Transverse colon (tissue), 4 donors: ENCODE data around the gene NRIP2. TPM values are rescaled to one million over a fixed set of nuclear protein-coding genes. Genes with fewer than 3 reads are reported as not detected.

Experiments used
- DNase-seq: peaks from one replicate; pipeline ENCODE4 v3.0.0-alpha.2; 2019
- H3K27ac ChIP-seq, 4 donors: fragments of 200-600 bp; sonication (generic); 2 replicates each; pipeline ENCODE4 v1.5.1; 2016 to 2018; ENCODE audit warnings: inconsistent platforms in 4 of 4
- H3K27me3 ChIP-seq: fragments of 200-600 bp; sonication (generic); 2 replicates; pipeline ENCODE4 v1.5.1; 2017; ENCODE audit warnings: inconsistent platforms
- H3K36me3 ChIP-seq, 4 donors: fragments of 200-600 bp; sonication (generic); 2 replicates each; pipeline ENCODE4 v1.5.1; 2017 to 2019; ENCODE audit warnings: inconsistent platforms in 4 of 4
- H3K4me1 ChIP-seq, 4 donors: fragments of 200-600 bp; sonication (generic); 2 replicates each; pipeline ENCODE4 v1.5.1; 2017 to 2020; ENCODE audit warnings: inconsistent platforms in 4 of 4
- H3K4me3 ChIP-seq, 4 donors: fragments of 200-600 bp; sonication (generic); 1 replicate in 1 of 4; 2 replicates in 3 of 4; pipeline versions ENCODE4 v1.5.1 to v1.6.1; 2017 to 2019; ENCODE audit warnings: inconsistent platforms in 4 of 4
- H3K9me3 ChIP-seq, 2 donors: fragments of 200-600 bp; sonication (generic); 2 replicates each; pipeline ENCODE4 v1.5.1; 2017 to 2019; ENCODE audit warnings: inconsistent platforms in 2 of 2
- CTCF ChIP-seq, 5 experiments: fragments of 200-600 bp in 3 of 5; fragments of 450-650 bp in 2 of 5; sonication (generic) in 3 of 5; IDR thresholded peaks; 1 replicate in 2 of 5; 2 replicates in 3 of 5; pipeline ENCODE4 v1.5.1; 2016 to 2017; ENCODE audit warnings: antibody characterized with exemption in 5 of 5, inconsistent platforms in 3 of 5, mild to moderate bottlenecking in 2 of 5, moderate library complexity in 1 of 5
- EP300 ChIP-seq: sonication (generic); formaldehyde crosslinking; IDR thresholded peaks from one replicate; pipeline ENCODE4 v1.6.1; 2017; ENCODE audit warnings: antibody characterized with exemption, low read depth
- POLR2A ChIP-seq: fragments of 450-650 bp; IDR thresholded peaks from one replicate; pipeline ENCODE4 v1.6.1; 2016; ENCODE audit warnings: antibody characterized with exemption, mild to moderate bottlenecking, moderate library complexity
- POLR2AphosphoS5 ChIP-seq, 3 donors: sonication (generic); formaldehyde crosslinking; IDR thresholded peaks; one replicate each; pipeline ENCODE4 v1.6.1; 2016; ENCODE audit warnings: antibody characterized with exemption in 3 of 3
- WGBS, 2 donors: methylation state at CpG; one replicate each; pipeline ENCODE4 v1.1.5; 2018; ENCODE audit warnings: low coverage in 1 of 2; 5-methylcytosine and 5-hydroxymethylcytosine counted together
- in situ Hi-C, 4 donors: fragments of 200-750 bp; cut with MboI; loops; one replicate each; pipeline versions ENCODE4 v1.15.0 to v1.15.1; 2017; ENCODE audit warnings: low sequenced_read_pairs in 3 of 4, low pct_ligation_motif_present in 1 of 4, low pct_unique_long_range_greater_than_20kb in 1 of 4
- intact Hi-C: fragments of 100-400 bp; cut with DNase I; formaldehyde crosslinking; loops from one replicate; pipeline ENCODE4 v1.15.1; 2023; ENCODE audit warnings: low total_unique reads
- total RNA-seq, 4 donors: library from RNA; depleted of rRNA; stranded (reverse); fragments of >200 nt; gene quantifications; one replicate each; pipeline ENCODE4 v1.1.0, GENCODE V29; 2016

NRIP2 gene
- total RNA-seq, 4 donors from 2014 or later, result 0.14 to 0.32 (median 0.20) TPM; not detected in 1

- intact Hi-C loops, result no loop called here
Observed at GRCh38 chr12:2783936-2784600, 50.8 kb downstream of the NRIP2 start.

GRCh38 chr12:2779281-2779680 lies 55.6 kb downstream of the NRIP2 start:
- no peak for TF ChIP-seq POLR2A
- in situ Hi-C loops, result no loop called here
- peak; percentile 41 for DNase-seq
- H3K27ac ChIP-seq, result no peak overlapping the region
- intact Hi-C loops, result no loop called here
- WGBS, 2 donors, result 50% methylated on average over 4 of the region's 4 CpGs; no CpG with 5 or more reads in 1 of the 2 donors
- H3K4me3 ChIP-seq, result no peak overlapping the region
- H3K27me3 ChIP-seq, result no peaks in the 10 kb centered on the region
- no peaks in the 10 kb centered on the region for H3K9me3 ChIP-seq
- H3K4me1 ChIP-seq, result peaks cover 4 to 9% (median 7%) of the 10 kb centered on the region in 4 donors
- no peaks in the 10 kb centered on the region for H3K36me3 ChIP-seq

More at GRCh38 chr12:2783936-2784600, 50.8 kb downstream of the NRIP2 start:
- TF ChIP-seq POLR2A, result no peak
- peak; percentile 87 to 92 (median 90) for TF ChIP-seq CTCF (IDR thresholded peaks at IDR 0.05)
- Histone ChIP-seq H3K9me3 (no peaks in the 10 kb centered on the region), H3K27ac (no peak overlapping the region), H3K27me3 (no peaks in the 10 kb centered on the region), H3K36me3 (no peaks in the 10 kb centered on the region), H3K4me3 (peak overlapping the region in 1 of 4 donors; percentile 33), H3K4me1 (peaks cover 4 to 17% (median 14%) of the 10 kb centered on the region in 4 donors)
- DNase-seq, result peak; percentile 67
- in situ Hi-C loops, result loop anchor here in 1 of 4 donors (10.0 kb wide), 2 partner anchors 49 to 99 kb away; no protein-coding TSS in a partner anchor
- 10% methylated on average over 25 of the region's 25 CpGs; no CpG with 5 or more reads in 1 of the 2 donors for WGBS, 2 donors

- Histone ChIP-seq H3K36me3 (no peaks in the 10 kb centered on the region), H3K9me3 (no peaks in the 10 kb centered on the region), H3K27ac (no peak overlapping the region), H3K27me3 (no peaks in the 10 kb centered on the region), H3K4me1 (no peaks in the 10 kb centered on the region), H3K4me3 (no peak overlapping the region)
- intact Hi-C loops (no loop called here), in situ Hi-C loops (no loop called here)
- WGBS, 2 donors, result 87 to 94% methylated on average over 2 to 20 of the region's 20 CpGs
- DNase-seq, result no peak
- TF ChIP-seq POLR2AphosphoS5 (IDR thresholded peaks at IDR 0.05) (no peak), EP300 (no peak), POLR2A (no peak), CTCF (IDR thresholded peaks at IDR 0.05) (no peak)
Observed at GRCh38 chr12:2776129-2776806, 58.6 kb downstream of the NRIP2 start.

GRCh38 chr12:2775431-2775830 lies 59.4 kb downstream of the NRIP2 start:
- in situ Hi-C loops (no loop called here), intact Hi-C loops (no loop called here)
- DNase-seq, result no peak
- 85% methylated on average over 8 of the region's 8 CpGs; no CpG with 5 or more reads in 1 of the 2 donors for WGBS, 2 donors
- Histone ChIP-seq H3K9me3 (no peaks in the 10 kb centered on the region), H3K27ac (no peak overlapping the region), H3K4me1 (no peaks in the 10 kb centered on the region), H3K36me3 (no peaks in the 10 kb centered on the region), H3K27me3 (no peaks in the 10 kb centered on the region), H3K4me3 (no peak overlapping the region)
- TF ChIP-seq POLR2AphosphoS5 (IDR thresholded peaks at IDR 0.05) (no peak), EP300 (no peak), POLR2A (no peak), CTCF (IDR thresholded peaks at IDR 0.05) (no peak)

Other genes with a start within 250 kb of the NRIP2 start
- 10 to 100 TPM; 35.4 to 82.4 (median 49.2) TPM for gene FKBP4, start 40.1 kb downstream of the NRIP2 start, total RNA-seq
- 10 to 100 TPM; 29.5 to 90.6 (median 48.4) TPM for gene ITFG2, start 22.4 kb downstream of the NRIP2 start, total RNA-seq
- gene TEX52, start 22.0 kb upstream of the NRIP2 start, total RNA-seq, result not detected
- 1 to 10 TPM in 3 of 4 donors, not detected in 1; 1.6 to 5.2 (median 2.2) TPM for gene FOXM1, start 42.1 kb upstream of the NRIP2 start, total RNA-seq
- gene RHNO1, start 42.2 kb upstream of the NRIP2 start, total RNA-seq, result 10 to 100 TPM in 2 of 4 donors, 1 to 10 TPM in 2; 5.4 to 16.8 (median 8.6) TPM
- 10 to 100 TPM in 3 of 4 donors, 1 to 10 TPM in 1; 7.4 to 21.3 (median 16.9) TPM for gene TULP3, start 55.9 kb upstream of the NRIP2 start, total RNA-seq
- 10 to 100 TPM in 1 of 4 donors, 1 to 10 TPM in 3; 4.2 to 29.7 (median 6.3) TPM for gene TEAD4, start 124.4 kb upstream of the NRIP2 start, total RNA-seq
- 1 to 10 TPM; 4.2 to 9.3 (median 6.1) TPM for gene TSPAN9, start 242.3 kb upstream of the NRIP2 start, total RNA-seq